CD14-positive monocyte (primary cell): Measurements from ENCODE around the gene PLAAT4. TPM values are rescaled to one million over a fixed set of nuclear protein-coding genes. Genes with fewer than 3 reads are reported as not detected.
A peak's percentile ranks its signal among the peaks of the same experiment; 100 is the strongest.

Source experiments
- DNase-seq, 3 donors: peaks; one replicate each; pipeline ENCODE4 v3.0.0-alpha.2; 2011 to 2022
- H2AFZ ChIP-seq: 2 replicates; pipeline ENCODE4 v1.6.0; 2012; ENCODE audit warnings: mild to moderate bottlenecking, low read depth, low read length, inconsistent platforms; ENCODE audit not compliant: insufficient read depth, poor library complexity, severe bottlenecking
- H3K27ac ChIP-seq, 2 donors: 1 replicate in 1 of 2; 2 replicates in 1 of 2; pipeline ENCODE4 v1.5.1; 2012 to 2013; ENCODE audit warnings: low read length in 2 of 2, control low read depth in 1 of 2, inconsistent platforms in 1 of 2, low read depth in 1 of 2, mild to moderate bottlenecking in 1 of 2
- H3K27me3 ChIP-seq, 2 donors: one replicate each; pipeline versions ENCODE4 v1.6.0 to v1.6.1; 2011 to 2013; ENCODE audit warnings: low read length in 2 of 2; ENCODE audit not compliant: control insufficient read depth in 2 of 2, insufficient read depth in 2 of 2
- H3K36me3 ChIP-seq, 2 donors: replicated peaks in 1 of 2; 1 replicate in 1 of 2; 2 replicates in 1 of 2; pipeline versions ENCODE4 v1.5.1 to v1.6.1; 2012 to 2013; ENCODE audit warnings: low read length in 2 of 2, control low read depth in 1 of 2, inconsistent platforms in 1 of 2, mild to moderate bottlenecking in 1 of 2; ENCODE audit not compliant: insufficient read depth in 2 of 2, control insufficient read depth in 1 of 2
- H3K4me1 ChIP-seq, 2 donors: 1 replicate in 1 of 2; 2 replicates in 1 of 2; pipeline versions ENCODE4 v1.5.1 to v1.6.1; 2012 to 2013; ENCODE audit warnings: low read length in 2 of 2, control low read depth in 1 of 2, inconsistent platforms in 1 of 2, mild to moderate bottlenecking in 1 of 2, moderate library complexity in 1 of 2; ENCODE audit not compliant: insufficient read depth in 2 of 2, control insufficient read depth in 1 of 2
- H3K4me2 ChIP-seq: replicated peaks from 2 replicates; pipeline ENCODE3; 2012; ENCODE audit warnings: low read length, moderate library complexity, mild to moderate bottlenecking; ENCODE audit not compliant: poor library complexity, severe bottlenecking; ENCODE audit errors: extremely low read depth
- H3K4me3 ChIP-seq, 3 experiments: fragments of 200-600 bp in 1 of 3; sonication (generic) in 1 of 3; replicated peaks in 1 of 3; 1 replicate in 2 of 3; 2 replicates in 1 of 3; pipeline ENCODE4 v1.5.1; 2011 to 2013; ENCODE audit warnings: low read length in 3 of 3, mild to moderate bottlenecking in 3 of 3, control low read depth in 2 of 3, low read depth in 2 of 3, inconsistent platforms in 1 of 3, moderate library complexity in 1 of 3
- H3K79me2 ChIP-seq: 2 replicates; pipeline ENCODE4 v1.6.0; 2012; ENCODE audit warnings: mild to moderate bottlenecking, control low read depth, inconsistent platforms, low read length, moderate library complexity; ENCODE audit not compliant: insufficient read depth
- H3K9ac ChIP-seq: 2 replicates; pipeline ENCODE4 v1.6.0; 2017; ENCODE audit warnings: low read length, mild to moderate bottlenecking; ENCODE audit not compliant: insufficient read depth, poor library complexity, severe bottlenecking
- H3K9me3 ChIP-seq, 2 donors: replicated peaks in 1 of 2; 1 replicate in 1 of 2; 2 replicates in 1 of 2; pipeline versions ENCODE4 v1.5.1 to v1.6.1; 2012 to 2013; ENCODE audit warnings: low read length in 2 of 2, control low read depth in 1 of 2; ENCODE audit not compliant: control insufficient read depth in 1 of 2, insufficient read depth in 1 of 2
- H4K20me1 ChIP-seq: 2 replicates; pipeline ENCODE4 v1.6.0; 2012; ENCODE audit warnings: mild to moderate bottlenecking, low read length, control low read depth, moderate library complexity; ENCODE audit not compliant: insufficient read depth
- H3K27ac Mint-ChIP-seq, 7 donors: one replicate each; pipeline ENCODE4 v1.8.0; 2020; ENCODE audit warnings: mild to moderate bottlenecking in 7 of 7, mixed read lengths in 7 of 7, moderate library complexity in 6 of 7, inconsistent platforms in 2 of 7
- H3K27me3 Mint-ChIP-seq, 3 donors: one replicate each; pipeline ENCODE4 v1.8.0; 2021 to 2022; ENCODE audit warnings: low read depth in 3 of 3, mild to moderate bottlenecking in 3 of 3, mixed read lengths in 3 of 3, moderate library complexity in 3 of 3, inconsistent platforms in 1 of 3
- H3K36me3 Mint-ChIP-seq, 2 donors: one replicate each; pipeline ENCODE4 v1.8.0; 2020; ENCODE audit warnings: mixed read lengths in 2 of 2, inconsistent platforms in 1 of 2, mild to moderate bottlenecking in 1 of 2
- H3K4me1 Mint-ChIP-seq: one replicate; pipeline ENCODE4 v1.8.0; 2020; ENCODE audit warnings: mild to moderate bottlenecking, mixed read lengths
- H3K4me3 Mint-ChIP-seq, 2 donors: one replicate each; pipeline ENCODE4 v1.8.0; 2020; ENCODE audit warnings: mild to moderate bottlenecking in 2 of 2, mixed read lengths in 2 of 2, moderate library complexity in 1 of 2
- H3K9me3 Mint-ChIP-seq, 7 donors: one replicate each; pipeline ENCODE4 v1.8.0; 2020 to 2022; ENCODE audit warnings: mixed read lengths in 7 of 7, mild to moderate bottlenecking in 6 of 7, moderate library complexity in 6 of 7, inconsistent platforms in 2 of 7
- CTCF ChIP-seq: fragments of 200-600 bp; IDR thresholded peaks from one replicate; pipeline ENCODE4 v1.8.0; 2022; ENCODE audit warnings: antibody characterized with exemption, mild to moderate bottlenecking
- WGBS: methylation state at CpG from one replicate; pipeline ENCODE4 v1.1.5; 2013; ENCODE audit warnings: missing lambda C conversion rate; ENCODE audit not compliant: insufficient coverage; 5-methylcytosine and 5-hydroxymethylcytosine counted together
- intact Hi-C, 2 donors: fragments of 100-400 bp; cut with micrococcal nuclease; formaldehyde crosslinking; loops; one replicate each; pipeline versions ENCODE4 v1.15.0 to v1.15.1; 2023
- polyA plus RNA-seq, 3 donors: library from polyadenylated mRNA; depleted of rRNA in 1 of 3; unstranded in 2 of 3; stranded (reverse) in 1 of 3; fragments of 300-500 nt in 2 of 3; fragments of >200 nt in 1 of 3; fragmentation: Illumina TruSeq in 2 of 3; gene quantifications; 1 replicate in 2 of 3; 2 replicates in 1 of 3; pipeline ENCODE4 v1.2.3, GENCODE V29; 2012 to 2021

The PLAAT4 gene
- polyA plus RNA-seq, 3 donors = 55.2 to 119 (median 101) TPM

- Histone ChIP-seq H2AFZ (no peak overlapping the region), H3K36me3 (no peaks in the 10 kb centered on the region), H3K79me2 (no peaks in the 10 kb centered on the region), H3K9ac (no peak overlapping the region), H3K27ac (peak overlapping the region in 1 of 2 donors; percentile 12), H3K4me2 (no peak overlapping the region), H3K4me3 (no peak overlapping the region), H3K4me1 (peaks cover 24 to 32% of the 10 kb centered on the region in 2 donors), H3K9me3 (peaks cover 0 to 1% of the 10 kb centered on the region in 2 donors), H4K20me1 (no peaks in the 10 kb centered on the region), H3K27me3 (no peaks in the 10 kb centered on the region)
- H3K36me3 Mint-ChIP-seq = peaks cover 0 to 15% of the 10 kb centered on the region in 2 donors
- WGBS = 52% methylated on average over 1 of the region's 3 CpGs
- DNase-seq = peak in 2 of 3 donors; percentile 27 to 35
- peaks cover 0 to 3% (median 3%) of the 10 kb centered on the region in 3 donors for H3K27me3 Mint-ChIP-seq
- intact Hi-C loops = loop anchor here in 1 of 2 donors (5.0 kb wide), 1 partner anchor 50 kb away; no protein-coding TSS in a partner anchor
- H3K4me1 Mint-ChIP-seq = peaks cover 35% of the 10 kb centered on the region
- H3K27ac Mint-ChIP-seq = peak overlapping the region in 5 of 7 donors; percentile 10 to 81 (median 64)
- H3K4me3 Mint-ChIP-seq = no peak overlapping the region
- H3K9me3 Mint-ChIP-seq = peaks cover under 1 to 5% (median 3%) of the 10 kb centered on the region in 7 donors
- peak; percentile 24 for TF ChIP-seq CTCF
Observed at GRCh38 chr11:63572026-63572688, 35.5 kb downstream of the PLAAT4 start.

GRCh38 chr11:63573881-63574855 lies 37.6 kb downstream of the PLAAT4 start:
- H3K9ac ChIP-seq = peak overlapping the region; percentile 62
- intact Hi-C loops = loop anchor here in 1 of 2 donors (5.0 kb wide), 1 partner anchor 48 kb away; no protein-coding TSS in a partner anchor
- peak overlapping the region; percentile 79 for H3K4me2 ChIP-seq

More at GRCh38 chr11:63573881-63574855, 37.6 kb downstream of the PLAAT4 start:
- peaks cover 2 to 3% (median 3%) of the 10 kb centered on the region in 3 donors for H3K27me3 Mint-ChIP-seq
- peak overlapping the region; percentile 22 to 75 (median 65) for H3K4me3 ChIP-seq
- no peaks in the 10 kb centered on the region for H3K27me3 ChIP-seq
- no peak for TF ChIP-seq CTCF
- H3K36me3 Mint-ChIP-seq = peaks cover 0 to 18% of the 10 kb centered on the region in 2 donors
- H3K27ac Mint-ChIP-seq = peak overlapping the region; percentile 84 to 97 (median 94)
- no peaks in the 10 kb centered on the region for H3K79me2 ChIP-seq
- DNase-seq = peak; percentile 59 to 62 (median 59)
- H3K27ac ChIP-seq = peak overlapping the region; percentile 68 to 87
- H3K9me3 ChIP-seq = peaks cover 0 to 3% of the 10 kb centered on the region in 2 donors
- peaks cover 13 to 20% of the 10 kb centered on the region in 2 donors for H3K4me1 ChIP-seq
- H3K4me1 Mint-ChIP-seq = peaks cover 23% of the 10 kb centered on the region
- peak overlapping the region; percentile 76 for H2AFZ ChIP-seq
- no peaks in the 10 kb centered on the region for H3K36me3 ChIP-seq
- peak overlapping the region; percentile 83 to 89 for H3K4me3 Mint-ChIP-seq
- 42% methylated on average over 12 of the region's 15 CpGs for WGBS
- H3K9me3 Mint-ChIP-seq = peaks cover 7 to 16% (median 9%) of the 10 kb centered on the region in 7 donors
- no peaks in the 10 kb centered on the region for H4K20me1 ChIP-seq
